Measurements from ENCODE around the gene ZC3H12A. TPM values are rescaled to one million over a fixed set of nuclear protein-coding genes. Genes with fewer than 3 reads are reported as not detected.
"Not testable (repeated sequence)": the region's sequence is repeated elsewhere in the genome, so short reads cannot be mapped to it uniquely, and the experiment has no call there.

ZC3H12A gene
- total RNA-seq, 1 experiment from 2014 or later, result 8.6 TPM

- no peak for DNase-seq (ENCODE audit: low read depth)
Observed at GRCh38 chr1:37502104-37502503, 27.7 kb downstream of the ZC3H12A start.

- not testable (repeated sequence) for DNase-seq (ENCODE audit: low read depth)
Observed at GRCh38 chr1:37502791-37503190, 28.4 kb downstream of the ZC3H12A start.

GRCh38 chr1:37506740-37507139 lies 32.4 kb downstream of the ZC3H12A start:
- no peak for DNase-seq (ENCODE audit: low read depth)

GRCh38 chr1:37509181-37509580 lies 34.8 kb downstream of the ZC3H12A start:
- peak; percentile 64 for DNase-seq (ENCODE audit: low read depth)

- peak; percentile 40 for DNase-seq (ENCODE audit: low read depth)
Observed at GRCh38 chr1:37513795-37514349, 39.5 kb downstream of the ZC3H12A start.

- DNase-seq (ENCODE audit: low read depth), result peak; percentile 81
Observed at GRCh38 chr1:37514350-37515184, 40.2 kb downstream of the ZC3H12A start, which contains the start of gene MEAF6. MEAF6 (minus strand) TSS chr1:37514766; CDS start chr1:37514746, 20 bp downstream.

DNA sequence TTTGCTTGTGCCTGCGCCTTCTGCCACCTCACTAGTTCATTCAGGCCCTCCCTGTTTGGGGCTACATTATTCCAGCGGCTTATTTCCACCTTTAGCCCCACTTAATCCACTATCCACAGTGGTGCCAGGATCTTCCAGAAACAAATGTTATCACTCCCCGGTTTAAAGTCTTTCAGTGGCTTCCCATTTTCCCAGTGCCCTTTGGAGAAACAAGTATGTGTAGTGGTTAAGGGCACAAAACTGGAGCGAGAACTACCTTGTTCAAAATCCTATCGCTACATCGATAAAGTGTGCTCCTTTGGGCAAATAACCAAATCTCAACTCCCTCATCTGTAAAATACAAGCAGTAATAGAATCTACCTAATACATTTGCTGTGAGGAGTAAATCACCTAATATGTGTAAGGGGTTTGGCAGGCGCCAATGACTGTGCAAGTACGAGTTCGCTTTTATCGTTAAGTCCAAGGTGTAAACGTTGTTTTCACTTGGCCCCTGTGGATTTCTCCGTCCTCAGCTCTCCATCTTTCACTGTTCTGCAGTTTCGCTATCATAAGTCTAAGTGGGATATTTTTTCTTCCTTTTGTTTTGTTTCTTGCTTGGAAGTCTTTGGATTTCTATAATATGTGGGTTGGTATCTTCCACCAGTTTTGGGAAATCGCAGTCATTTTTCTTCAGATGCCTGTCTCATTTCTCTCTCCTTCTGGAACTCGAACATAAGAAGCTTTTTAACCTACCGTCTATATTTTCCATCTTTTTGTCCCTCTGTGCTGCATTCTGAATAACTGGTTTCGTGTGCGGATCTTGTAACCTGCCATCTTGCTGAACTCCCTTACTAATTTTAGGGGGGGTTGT lies 41.0 kb downstream of the ZC3H12A start:
- DNase-seq (ENCODE audit: low read depth), result no peak

DNA sequence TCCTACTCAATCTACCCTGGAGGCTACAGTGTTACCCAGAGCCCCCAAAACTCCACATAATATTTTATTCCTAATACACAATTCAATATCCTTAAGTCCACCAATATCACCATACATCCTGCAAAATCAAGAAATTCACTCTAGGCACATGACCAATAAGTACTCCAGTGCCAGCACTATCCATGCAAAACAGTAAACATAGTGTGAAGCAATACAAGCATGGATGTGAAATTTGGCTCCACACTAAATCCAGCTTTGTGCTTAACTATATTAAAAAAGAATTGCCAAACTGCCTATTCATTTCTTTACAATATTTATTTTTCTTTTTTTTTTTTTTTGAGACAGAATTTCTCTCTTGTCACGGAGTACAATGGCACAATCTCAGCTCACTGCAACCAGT lies 43.2 kb downstream of the ZC3H12A start:
- DNase-seq (ENCODE audit: low read depth), result no peak

- not testable (repeated sequence) for DNase-seq (ENCODE audit: low read depth)
Observed at GRCh38 chr1:37518241-37518640, 43.9 kb downstream of the ZC3H12A start.

GRCh38 chr1:37518929-37519328 lies 44.5 kb downstream of the ZC3H12A start:
- not testable (repeated sequence) for DNase-seq (ENCODE audit: low read depth)

- no peak for DNase-seq (ENCODE audit: low read depth)
Observed at GRCh38 chr1:37519613-37520012, 45.2 kb downstream of the ZC3H12A start.

DNA sequence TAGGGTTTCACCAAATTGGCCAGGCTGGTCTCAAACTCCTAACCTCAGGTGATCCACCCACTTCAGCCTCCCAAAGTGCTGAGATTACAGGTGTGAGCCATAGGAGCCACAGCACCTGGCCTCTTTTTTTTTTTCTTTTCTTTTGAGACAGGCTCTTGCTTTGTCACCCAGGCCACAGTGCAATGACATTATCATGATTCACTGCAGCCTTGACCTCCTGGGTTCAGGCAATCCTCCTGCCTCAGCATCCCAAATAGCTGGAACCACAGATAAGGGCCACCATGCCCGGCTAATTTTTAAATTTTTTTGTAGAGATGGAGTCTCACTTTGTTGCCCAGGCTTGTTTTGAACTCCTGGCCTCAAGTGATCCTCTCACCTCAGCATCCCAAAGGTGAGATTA lies 55.5 kb downstream of the ZC3H12A start:
- not testable (repeated sequence) for DNase-seq (ENCODE audit: low read depth)

DNA sequence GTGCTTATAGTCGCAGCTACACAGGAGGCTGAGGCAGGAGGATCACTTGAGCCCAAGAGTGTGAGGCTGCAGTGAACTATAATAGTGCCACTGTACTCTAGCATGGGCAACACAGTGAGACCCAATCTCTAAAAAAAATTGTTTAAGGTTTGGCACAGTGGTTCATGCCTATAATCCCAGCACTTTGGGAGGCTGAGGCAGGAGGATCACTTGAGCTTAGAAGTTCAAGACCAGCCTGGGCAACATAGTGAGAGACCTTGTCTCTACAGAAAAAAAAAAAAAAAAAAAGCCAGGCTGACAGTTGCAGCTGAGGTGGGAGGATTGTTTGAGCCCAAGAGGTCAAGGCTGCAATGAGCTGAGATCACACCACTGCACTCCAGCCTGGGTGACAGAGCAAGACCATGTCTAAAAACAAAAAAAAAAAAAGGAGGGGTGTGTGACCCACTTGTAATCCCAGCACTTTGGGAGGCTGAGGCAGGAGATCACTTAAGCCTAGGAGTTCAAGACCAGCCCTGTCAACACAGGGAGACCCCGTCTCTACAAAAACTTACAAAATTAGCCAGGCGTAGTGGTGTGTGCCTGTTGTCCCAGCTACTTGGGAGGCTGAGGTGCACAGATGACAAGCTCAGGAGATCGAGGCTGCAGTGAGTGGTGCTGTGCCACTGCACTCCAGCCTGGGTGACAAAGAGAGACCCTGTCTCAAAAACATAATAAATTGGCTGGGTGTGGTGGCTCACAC lies 58.2 kb downstream of the ZC3H12A start:
- not testable (repeated sequence) for DNase-seq (ENCODE audit: low read depth)

DNA sequence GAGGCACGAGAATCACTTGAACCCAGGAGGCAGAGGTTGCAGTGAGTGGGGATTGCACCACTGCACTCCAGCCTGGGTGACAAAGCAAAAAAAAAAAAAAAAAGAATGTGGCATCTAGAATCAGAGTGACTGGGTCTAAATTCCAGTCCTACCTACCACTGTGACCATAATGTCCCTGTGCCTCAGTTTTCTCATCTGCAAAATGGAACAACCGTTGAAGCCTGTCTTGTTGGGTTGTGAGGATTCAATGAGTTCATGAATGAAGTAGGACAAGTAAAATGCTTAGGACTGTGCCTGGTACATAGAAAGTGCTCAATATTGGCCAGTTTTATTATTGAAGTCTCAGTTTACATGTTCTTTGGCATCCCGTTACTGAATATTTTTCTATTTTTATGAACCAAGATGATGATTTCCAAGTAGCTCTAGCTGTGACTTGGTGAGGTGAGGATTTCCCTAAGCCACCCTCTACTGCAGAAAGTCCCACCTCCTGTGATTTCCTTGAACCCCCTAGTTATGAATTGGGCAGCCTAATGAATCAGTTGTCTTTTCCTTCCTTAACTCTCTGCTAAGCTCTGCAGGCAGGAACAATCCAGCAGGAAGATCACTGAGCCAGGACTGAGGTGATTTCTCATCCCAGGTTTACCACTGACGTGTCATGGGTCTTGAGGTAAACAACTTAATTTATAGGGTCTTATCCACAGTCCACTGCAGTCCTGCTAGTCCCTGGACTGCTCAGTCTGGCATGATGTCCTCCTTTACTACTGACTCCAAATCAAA lies 59.1 kb downstream of the ZC3H12A start:
- peak; percentile 35 for DNase-seq (ENCODE audit: low read depth)

Other genes with a start within 250 kb of the ZC3H12A start
- 112 and 148 TPM in 2 replicates for gene MEAF6, start 40.2 kb downstream of the ZC3H12A start, total RNA-seq (2014; rRNA removed; shearing (Covaris generic))
- 6.4 and 24.4 TPM in 2 replicates for gene SNIP1, start 79.7 kb downstream of the ZC3H12A start, total RNA-seq (2014; rRNA removed; shearing (Covaris generic))
- 0.49 and 1.9 TPM in 2 replicates for gene DNALI1, start 82.4 kb downstream of the ZC3H12A start, total RNA-seq (2014; rRNA removed; shearing (Covaris generic))
- 54.7 and 79.0 TPM in 2 replicates for gene GNL2, start 121.4 kb downstream of the ZC3H12A start, total RNA-seq (2014; rRNA removed; shearing (Covaris generic))
- gene RSPO1, start 160.3 kb downstream of the ZC3H12A start, total RNA-seq (2014; rRNA removed; shearing (Covaris generic)), result not detected in 2 replicates
- gene CDCA8, start 217.9 kb downstream of the ZC3H12A start, total RNA-seq (2014; rRNA removed; shearing (Covaris generic)), result 36.8 and 38.4 TPM in 2 replicates

Measured in M059J (cell line).